NCI-H345 treated with DMSO at 0.1 percent for 48 hours (cell line): ENCODE measurements around the gene HECTD4.
A peak's percentile ranks its signal among the peaks of the same experiment; 100 is the strongest.

Source experiments
- DNase-seq: peaks from one replicate; lab custom pipeline; 2025; ENCODE audit not compliant: unreplicated experiment; lab: John Stamatoyannopoulos, UW

The HECTD4 gene

DNA sequence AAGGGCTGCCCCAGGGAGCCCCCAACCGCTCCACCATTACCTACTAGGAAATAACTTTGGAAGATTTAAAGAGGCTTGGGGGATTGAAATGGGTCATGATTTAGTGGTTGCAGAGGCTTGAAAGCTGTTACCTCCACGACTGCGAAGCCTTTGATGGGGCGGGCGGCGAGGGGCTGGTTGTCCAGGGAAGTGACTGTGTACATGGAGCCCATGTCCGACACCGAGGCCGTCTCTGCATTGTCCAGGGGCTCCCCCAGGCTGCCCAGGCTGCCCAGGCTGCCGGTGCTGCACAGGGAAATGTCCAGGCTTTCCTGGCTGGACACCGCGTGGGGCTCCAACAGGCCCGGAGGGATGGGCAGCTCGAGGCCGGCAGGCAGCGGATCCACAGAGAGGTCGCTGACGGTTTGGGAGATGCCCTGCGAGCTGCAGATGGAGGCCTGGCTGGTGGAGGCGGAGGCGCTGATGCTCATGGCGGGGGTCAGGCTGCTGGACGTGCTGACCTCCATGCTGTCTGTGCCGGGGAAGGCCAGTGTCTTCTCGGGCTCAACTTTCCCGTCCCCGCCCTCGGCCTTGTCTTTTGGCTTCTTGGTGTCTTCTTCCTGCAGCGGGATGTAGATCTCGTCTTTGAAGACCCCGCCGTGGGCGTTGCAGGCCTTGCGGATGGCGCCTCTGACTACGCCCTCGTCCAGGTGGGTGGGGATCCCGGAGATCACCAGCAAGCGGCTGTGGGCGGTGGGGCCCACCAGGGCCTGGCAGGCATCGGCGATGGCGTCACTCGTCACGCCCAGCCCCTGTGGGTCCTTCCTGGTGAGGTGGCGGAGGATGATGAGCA, 198.0 kb downstream of the HECTD4 start:
- DNase-seq, result no peak

DNA sequence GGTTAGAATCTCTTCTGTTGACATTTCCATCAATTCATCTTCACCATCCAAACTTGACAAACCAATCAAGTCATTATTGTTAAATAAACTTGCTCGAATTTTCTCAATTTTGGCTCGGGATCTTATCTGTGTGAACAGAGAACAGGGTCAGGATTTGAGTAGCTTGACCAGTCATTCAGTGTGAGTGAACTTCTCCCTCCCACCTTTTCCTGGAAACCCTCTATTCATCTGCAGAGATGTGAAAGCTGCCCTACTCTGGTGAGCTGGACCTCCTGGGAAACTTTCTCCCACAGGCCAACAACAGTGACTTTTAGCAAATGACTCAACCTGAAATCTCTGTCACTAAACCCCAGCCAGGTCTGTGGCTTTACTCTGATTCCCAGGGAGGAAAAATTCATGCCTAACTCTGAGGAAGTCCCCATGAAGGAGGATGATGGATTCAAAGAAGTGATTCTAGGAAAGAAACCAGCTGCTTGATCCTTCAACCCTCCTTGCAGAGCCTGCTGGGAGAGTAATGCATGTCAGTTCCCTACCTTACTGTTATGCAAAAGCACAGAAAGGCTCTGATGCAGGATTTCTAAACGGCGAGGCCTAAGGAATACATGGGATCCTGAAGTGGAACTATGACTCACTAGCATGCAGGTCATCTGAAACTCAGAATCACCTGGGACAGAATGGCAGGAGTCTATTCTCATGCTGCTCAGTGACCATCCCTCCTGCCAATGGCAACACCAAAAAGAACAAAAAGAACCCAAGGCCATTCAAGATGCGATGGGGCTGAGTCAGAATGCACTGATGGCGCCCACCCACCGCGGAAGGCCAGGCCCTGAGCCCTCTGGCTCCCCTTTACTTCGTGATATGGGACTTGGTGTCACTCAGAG, 198.8 kb downstream of the HECTD4 start:
- no peak for DNase-seq

DNA sequence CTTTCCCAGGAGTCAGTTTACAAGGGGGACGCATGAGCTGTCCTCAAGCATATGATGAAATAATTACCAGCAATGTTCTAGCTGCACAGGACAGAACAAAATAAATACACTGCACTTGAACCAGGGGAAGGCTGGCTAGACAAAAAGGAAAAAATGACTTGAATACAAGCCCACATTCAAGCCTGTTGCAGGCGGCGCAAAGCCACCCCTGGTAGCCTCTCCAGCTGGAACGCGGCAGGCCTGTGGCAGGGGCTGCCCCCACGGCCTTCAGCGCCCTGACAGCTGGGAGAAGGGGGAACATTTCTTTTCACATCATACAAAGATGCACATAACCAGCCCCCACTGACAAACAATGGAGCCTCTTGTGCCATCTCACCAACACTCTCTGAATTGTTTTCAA, 199.7 kb downstream of the HECTD4 start:
- peak; percentile 56 for DNase-seq

DNA sequence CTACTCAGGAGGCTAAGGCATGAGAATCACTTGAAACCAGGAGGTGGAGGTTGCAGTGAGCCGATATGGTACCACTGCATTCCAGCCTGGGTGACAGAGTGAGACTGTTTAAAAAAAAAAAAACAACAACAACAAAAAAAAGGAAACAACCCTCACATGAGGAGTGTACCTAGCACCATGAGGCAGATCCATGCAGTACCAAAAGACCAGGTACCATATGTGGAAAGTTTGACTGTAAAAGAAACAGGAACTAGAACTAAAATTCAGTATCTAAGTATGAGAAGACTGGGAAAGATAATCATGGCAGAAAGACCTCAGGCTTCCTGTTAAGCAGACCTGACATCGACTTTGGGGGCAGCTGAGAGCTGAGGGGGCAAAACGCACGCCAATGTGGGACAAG, 201.8 kb downstream of the HECTD4 start:
- no peak for DNase-seq

DNA sequence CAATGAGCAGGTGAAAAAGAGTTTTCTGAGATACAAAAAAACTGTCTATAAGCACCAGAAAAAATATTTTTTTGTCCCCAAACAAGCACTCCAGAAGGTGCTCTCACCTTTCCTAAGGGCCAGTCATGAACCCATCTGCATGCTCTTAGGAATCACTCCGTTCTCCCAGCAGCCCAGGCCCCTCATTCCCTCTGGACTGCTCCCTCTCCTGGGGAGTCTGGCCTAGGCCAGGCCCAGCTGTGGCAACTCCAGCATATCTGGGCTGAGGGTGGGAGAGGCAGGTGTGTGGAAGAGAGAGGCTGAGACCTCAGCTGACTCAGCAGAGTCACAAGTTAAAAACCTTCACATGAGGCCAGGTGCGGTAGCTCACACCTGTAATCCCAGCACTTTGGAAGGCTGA, 202.3 kb downstream of the HECTD4 start:
- peak; percentile 33 for DNase-seq

DNA sequence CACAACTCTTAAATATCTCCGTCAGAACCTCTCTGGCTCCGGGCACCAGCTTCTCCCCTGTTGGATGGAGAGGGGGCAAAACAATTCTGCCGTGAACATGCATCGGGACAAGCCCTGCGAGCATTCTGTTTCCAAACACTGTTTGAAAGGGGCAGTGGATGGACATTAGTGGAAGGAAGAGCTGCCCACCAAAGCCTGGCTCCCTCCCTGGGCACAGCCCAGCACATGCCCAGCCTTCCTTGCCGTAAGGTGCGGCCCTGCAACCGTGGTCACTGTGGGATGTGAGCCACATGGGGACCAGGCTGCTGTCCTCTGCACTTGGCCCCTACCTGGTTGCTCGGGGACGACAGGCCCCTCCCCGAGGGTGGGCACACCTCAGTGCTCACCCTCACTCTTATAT, 202.9 kb downstream of the HECTD4 start:
- no peak for DNase-seq

DNA sequence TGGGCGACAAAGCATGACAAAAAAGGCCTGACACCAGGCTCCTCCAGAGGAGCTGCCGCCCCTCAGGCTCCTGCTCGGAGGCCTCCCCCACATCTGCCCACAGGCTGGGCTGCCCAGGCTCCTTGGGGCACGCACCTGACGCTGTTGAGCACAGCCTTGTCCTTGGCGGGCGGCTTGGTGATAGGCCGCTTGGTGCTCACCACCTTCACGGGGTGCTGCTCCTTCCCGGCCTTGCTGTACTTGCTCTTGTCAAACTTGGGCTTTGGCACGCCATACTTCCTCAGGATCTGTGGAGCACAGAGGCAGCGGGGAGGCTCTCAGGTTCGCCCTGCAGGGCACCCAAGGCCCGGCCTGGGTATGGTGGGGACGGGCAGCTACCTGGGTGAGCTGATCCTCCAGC, 203.4 kb downstream of the HECTD4 start:
- no peak for DNase-seq

DNA sequence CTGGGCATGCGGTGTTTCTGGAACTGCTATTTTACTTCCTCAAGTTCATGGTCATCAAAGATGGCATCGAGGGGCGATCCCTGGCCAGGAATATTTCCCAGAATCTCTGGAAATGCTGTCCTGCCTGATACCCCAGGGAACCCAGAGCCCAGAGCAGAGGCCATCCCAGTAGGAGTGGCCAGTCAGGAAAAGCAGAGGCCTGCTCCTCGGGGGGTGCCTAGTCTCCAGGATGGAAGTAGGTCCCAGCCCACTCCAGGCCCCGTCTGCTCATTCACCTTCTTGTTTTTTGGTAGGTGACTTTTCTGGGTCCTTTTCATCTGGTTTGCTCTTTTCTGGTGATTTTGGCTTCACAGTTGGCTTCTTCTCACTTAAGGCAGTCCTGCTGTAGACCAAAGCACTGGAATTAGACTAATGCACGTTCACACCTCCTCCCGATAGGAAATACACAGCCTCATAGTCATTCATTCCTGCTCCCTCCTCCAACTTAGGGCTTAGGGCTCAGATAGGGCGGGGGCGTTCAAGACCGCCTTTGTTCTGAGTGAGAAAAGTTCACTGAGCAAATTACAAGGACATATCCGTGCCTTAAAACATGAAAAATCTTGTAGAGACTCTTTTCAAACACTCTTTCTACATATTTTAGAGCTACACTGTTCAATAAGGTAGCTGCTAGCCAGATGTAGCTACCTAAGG, 205.8 kb downstream of the HECTD4 start:
- DNase-seq, result no peak

DNA sequence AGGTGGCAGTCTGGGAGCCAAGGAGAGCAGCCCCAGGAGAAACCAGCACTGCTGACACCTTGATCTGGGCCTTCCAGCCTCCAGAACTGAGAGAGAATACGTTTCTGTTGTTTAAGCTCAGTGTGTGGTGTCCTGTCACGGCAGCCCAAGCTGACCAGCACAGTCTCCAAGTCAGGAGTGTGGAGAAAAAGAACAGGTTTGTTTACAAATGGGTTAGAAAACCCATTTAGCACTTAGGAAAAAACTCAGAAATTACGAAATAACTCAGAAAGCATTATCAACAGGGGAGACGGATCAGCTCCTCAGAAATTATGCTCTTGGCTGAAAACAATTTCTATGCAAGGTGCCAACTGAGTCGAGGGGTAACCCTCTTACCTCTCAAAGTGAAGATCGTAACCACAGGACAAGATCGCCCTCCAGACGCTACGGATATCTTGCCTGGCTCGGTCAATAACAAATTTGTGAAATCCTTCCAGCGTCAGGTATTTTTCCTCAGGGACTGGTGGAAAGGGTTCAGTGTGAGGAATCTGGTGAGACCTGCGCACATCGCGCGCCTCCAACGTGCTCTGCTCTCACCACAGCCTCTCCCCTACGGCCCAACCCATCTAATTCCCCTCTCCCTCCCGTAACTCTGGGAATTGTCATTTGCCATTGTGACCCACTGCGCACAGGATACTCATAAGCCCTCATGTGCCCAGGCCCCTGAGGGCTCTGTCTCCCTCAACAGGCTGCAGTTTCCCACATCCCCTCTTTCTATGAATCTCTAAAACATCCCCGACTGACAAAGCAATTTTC, 206.7 kb downstream of the HECTD4 start:
- no peak for DNase-seq

DNA sequence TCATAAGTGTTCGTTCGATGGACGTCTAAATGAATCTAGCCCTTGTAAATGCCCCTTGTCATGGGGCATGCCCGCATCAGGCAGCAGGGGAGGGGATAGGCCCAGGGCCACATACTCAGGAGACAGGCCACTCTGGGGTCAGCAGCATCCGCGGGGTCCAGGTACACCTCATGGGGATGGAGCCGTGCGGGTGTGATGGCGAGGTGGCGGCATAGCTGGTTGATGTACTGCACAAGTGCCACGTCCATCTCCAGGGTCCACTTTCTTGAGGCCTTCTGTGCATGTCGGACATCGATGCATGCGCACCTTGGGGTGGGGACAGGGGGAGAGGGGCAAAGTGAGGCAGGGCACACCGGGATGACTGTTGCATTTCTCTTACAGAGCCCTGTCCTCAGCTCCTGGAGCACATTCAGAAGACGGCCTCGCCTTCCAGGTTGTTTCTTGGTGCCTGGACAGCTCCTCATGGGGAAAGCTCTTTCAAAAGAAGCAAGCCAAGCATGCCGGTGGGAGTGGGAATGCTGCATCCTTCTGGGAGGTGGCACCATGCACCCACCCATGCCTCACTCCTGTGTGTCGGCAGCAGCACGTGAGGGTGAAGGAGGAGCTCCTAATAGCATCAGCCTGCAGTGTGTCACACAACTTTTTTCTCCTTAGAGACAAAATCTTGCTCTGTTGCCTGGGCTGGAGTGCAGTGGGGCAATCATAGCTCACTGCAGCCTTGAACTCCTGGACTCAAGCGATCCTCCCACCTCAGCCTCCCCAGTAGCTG, 209.5 kb downstream of the HECTD4 start:
- DNase-seq, result no peak

DNA sequence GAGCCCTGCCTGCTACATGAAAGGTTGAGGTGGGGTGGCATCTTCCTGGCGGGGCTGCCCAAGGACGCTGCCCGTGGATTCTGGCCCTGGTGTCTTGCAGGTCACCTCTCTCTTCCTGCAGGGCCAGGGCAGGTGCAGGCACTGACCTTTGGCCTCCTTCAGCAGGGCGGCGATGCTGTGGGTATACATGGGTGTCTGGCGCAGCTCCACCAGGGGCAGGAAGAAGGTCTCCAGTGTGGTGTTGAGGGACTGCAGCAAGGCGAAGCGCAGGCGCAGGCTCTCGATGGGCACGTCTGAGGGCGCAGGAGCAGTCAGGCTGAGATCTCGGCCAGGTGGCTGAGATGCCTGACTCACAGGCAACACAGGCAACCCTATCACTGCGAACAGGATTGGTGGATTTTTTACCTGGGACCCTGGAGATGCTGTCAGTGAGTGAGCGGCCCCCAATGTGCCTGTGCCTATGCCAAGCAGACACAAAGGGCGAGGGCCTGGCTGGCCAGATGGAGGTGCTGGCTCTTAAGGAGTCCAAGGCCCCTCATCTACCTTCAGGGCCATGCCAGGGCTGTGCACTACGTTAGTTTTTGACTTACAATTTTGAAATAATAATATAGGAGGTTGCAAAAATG, 211.1 kb downstream of the HECTD4 start:
- no peak for DNase-seq

DNA sequence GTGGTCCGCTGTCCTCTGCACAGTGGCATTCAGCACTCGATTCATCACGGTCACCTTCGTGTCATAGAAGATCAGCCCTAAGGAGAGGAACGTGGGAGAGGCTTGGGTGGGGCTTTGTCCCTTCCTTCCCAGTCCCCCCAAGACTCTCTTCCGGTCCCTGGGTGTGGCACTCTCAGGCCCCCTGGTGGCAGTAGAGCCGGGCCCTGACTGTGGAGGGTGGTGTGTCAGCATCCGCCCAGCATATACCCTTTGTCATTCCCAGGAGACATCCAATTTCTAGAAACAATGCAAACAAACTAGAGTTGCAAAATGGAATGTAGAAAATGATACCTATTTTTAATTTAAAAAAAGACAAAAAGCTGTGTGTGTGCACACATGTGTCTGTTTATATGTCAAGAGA, 211.9 kb downstream of the HECTD4 start:
- no peak for DNase-seq

DNA sequence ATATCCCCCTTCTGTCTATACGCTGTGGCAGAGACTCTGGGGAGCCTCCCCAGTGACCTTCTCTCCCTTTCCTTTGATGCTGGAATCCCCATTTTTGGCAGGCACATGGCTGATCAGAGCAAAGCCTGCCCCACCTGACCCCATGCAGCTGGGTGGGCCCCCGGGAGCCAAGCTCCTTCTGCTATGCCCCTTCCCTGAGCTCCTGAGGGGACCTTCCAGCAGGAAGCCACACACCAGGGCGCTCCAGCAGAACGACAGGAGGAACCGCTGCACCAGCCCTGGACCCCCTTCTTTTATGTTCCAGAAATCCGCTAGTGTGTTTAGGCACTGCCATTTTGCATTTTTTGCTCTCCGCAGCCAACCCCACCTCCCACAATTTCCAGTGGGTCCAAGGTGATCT, 212.3 kb downstream of the HECTD4 start:
- DNase-seq, result no peak

DNA sequence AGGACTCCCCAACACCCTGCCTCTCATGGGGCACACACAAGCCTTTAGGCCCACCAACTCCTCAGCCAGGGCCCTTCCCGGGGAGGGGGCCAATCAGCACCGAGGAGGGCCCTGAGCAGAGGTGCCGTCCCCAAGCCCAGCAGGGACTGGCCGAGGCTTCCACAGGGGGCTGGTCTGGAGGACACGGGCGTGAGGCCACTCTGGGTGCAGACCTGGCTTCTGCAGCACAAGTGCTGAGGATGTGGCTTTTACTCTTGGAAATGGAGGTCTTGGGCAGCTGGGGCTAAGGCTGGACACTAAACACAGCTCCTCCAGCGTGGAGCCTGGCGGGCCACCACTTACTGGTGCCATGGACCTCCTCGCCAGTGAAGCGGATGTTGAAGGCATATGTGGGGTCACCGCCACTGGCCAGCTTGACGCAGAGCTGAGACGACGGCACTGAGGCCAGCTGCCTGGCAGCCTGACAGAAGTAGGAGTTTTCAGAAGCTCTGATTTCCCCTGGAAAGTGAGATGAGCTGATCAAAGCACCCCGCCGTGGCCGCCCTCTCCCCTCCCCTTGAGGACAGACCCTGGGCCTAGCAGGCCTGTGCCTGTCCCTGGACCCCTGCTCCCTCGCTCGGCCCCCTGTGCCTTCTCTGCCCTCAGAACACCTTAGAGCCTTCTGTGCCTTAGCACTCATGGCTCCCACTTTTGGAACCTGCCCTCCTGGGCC, 212.9 kb downstream of the HECTD4 start:
- DNase-seq, result no peak

DNA sequence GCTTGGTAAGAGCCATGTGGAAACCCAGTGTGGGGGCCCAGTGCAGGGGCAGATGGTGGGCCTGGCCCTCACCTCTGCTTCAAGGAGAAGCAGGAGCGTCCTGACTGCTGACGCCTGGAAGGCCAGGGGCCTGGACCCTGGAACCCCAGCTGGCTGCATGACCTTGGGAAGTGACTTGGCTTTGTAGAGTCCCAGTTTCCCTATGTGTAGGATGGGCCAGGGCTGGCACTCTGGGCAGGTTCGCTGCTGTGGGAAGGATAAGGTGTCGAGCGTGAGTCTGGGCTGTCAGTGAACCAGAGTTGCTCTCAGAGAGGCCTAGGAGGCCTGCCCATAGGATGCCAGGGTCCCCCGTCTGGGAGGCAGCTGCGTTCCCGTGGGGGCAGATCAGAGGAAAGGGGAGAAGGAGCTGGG, 213.7 kb downstream of the HECTD4 start:
- no peak for DNase-seq

DNA sequence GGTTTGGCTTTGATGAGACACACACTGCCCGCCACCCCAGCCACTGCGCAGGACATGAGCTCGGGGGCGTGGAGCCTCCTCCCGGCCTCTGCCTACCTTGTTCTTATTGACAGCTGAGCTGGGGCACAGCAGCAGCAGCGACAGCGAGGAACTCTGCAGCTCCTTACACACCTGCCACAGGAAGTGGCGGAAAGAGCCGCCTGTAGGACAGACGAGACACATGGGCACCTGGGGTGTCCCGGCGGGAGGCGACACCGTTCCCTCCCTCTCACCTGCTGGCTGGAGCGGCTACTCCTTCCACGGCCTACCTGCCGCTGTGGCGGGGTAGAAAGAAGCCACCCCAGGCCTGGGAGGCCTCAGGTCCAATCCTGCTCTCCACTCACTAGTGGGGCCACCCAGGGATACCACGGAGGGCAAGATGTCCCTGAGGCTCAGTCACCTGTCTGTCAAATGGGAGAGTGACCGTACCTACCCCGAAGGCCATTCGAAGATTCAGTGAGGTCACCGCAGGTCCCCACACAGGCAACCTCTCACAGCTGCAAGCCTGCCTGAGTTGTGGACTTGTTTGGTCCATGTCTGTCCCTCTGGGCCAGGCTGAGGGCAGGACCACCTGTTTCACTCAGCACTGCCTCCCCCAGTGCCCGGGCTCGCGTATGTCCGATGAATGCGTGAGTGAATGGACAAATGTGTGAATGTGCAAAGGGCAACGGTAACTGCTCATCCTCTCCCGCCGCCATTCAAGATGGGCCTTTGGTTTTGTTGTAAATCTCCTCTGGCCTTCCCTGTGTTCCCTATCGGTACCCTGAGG, 214.3 kb downstream of the HECTD4 start:
- peak; percentile 57 for DNase-seq

DNA sequence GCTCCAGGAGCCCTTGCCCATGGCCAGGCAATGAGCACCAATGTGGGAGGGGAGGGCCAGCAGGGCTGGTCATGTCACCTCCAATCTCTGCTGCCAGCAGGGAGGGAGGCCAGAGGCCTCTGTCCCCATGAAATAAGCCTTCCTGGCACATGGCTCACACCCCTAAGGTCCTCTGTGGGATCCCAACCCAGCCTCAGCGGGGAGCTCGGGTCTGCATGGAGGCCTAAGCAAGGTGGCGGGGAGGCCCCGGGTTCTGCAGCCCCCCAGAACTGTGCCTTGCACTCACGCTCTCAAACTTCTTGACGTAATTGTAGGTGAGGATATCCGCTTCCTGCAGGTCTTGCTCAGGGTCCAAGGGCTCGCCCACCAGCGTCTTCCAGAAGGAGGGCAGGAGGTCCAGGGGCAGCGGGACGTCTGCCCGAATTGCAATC, 215.2 kb downstream of the HECTD4 start:
- no peak for DNase-seq
